ENCODE results near the gene SLC22A15.

GRCh38 chr1:116110567-116111523 lies 134.5 kb downstream of the SLC22A15 start, which contains the start of gene MAB21L3:
- TF ChIP-seq TAF1 (IDR thresholded peaks at IDR 0.05; ENCODE audit: borderline replicate concordance, low read depth, low read length) (no peak), POLR2AphosphoS5 (IDR thresholded peaks at IDR 0.05; ENCODE audit: low read depth, low read length) (no peak), POLR2A (IDR thresholded peaks at IDR 0.05; ENCODE audit: low read depth, low read length) (no peak)

All from GM12892 (cell line).